Cortex of kidney (tissue), 1 donor: Measurements from ENCODE around the gene SUPT20HL2.
"Not testable (repeated sequence)": the region's sequence is repeated elsewhere in the genome, so short reads cannot be mapped to it uniquely, and the experiment has no call there.

ENCODE experiments used
- DNase-seq: peaks from one replicate; lab custom pipeline; 2025; lab: John Stamatoyannopoulos, UW

Gene SUPT20HL2

DNA sequence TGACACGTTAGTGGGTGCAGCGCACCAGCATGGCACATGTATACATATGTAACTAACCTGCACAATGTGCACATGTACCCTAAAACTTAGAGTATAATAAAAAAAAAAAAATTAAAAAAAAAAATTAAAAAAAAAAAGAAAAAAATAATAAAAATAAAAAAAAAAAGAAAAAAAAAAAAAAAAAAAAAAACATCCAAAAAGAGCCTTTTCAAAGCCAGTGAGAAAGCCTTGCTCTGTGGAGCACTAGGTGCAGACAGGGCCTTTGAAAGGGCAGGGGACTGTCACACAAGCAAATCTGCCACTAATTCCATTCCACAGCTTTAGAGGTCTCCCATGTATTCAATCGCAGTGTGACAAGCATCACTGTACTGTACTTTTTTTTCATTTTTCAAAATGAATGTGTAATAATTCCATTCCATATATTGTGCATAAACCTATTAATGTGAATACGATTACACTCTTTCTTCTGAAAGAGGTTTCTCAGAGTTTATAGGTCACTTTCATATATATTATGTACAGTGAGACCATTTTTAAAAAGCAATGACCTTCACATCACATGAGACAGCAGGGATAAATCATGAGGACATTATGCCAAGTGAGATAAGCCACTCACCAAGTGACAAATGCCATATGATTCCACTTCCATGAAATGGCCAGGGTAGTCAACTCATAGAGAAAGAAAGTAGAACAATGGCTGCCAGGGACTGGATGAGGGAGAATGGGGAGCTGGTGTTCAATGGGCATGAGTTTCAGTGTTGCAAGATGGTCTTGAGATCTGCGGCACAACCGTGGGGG is 4.1 kb downstream of the SUPT20HL2 start:
- DNase-seq = not testable (repeated sequence)

GRCh38 chrX:24308803-24309202 is 5.1 kb downstream of the SUPT20HL2 start:
- DNase-seq = not testable (repeated sequence)

DNA sequence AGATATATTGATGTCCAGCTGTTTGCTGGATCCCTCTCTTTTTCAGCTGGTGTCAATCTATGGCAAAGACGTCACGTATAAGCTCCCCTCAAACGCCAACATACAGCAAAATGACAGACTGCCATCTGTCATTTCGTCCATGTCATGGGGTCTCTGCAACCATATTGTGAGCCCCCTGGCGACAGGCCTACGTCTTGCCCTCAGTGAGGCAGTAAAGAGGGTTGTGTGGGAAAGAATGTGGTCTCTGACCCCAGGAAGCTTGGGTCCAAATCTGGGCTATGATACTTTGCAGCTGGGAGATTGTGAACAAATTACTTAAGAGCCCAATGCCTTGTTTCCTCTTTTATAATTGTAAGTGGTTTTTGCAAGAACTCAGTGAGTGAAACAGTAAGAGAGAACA is 7.4 kb downstream of the SUPT20HL2 start:
- DNase-seq = no peak

GRCh38 chrX:24305905-24306304 is 8.0 kb downstream of the SUPT20HL2 start:
- DNase-seq = no peak

DNA sequence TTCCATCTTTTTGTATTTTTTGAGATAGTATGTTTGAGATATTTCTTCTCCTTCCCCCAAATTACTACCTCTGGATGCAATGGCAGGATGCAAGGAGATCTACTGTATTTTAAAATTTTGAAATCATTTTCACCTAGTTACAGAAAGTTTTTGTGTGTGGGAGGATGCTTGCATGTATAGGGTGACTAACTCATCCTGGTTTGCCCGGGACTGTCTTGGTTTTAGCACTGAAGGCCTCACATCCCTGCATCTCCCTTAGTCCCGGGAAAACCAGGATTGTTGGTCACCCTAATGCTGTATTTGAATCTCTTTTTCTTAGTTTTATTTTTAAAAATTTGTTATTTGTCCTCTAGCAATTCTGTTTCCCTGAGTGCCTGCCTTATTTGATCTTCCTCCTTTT is 12.1 kb downstream of the SUPT20HL2 start:
- DNase-seq = no peak

GRCh38 chrX:24301060-24301459 is 12.8 kb downstream of the SUPT20HL2 start:
- DNase-seq = no peak

GRCh38 chrX:24298191-24298590 is 15.7 kb downstream of the SUPT20HL2 start:
- DNase-seq = no peak

DNA sequence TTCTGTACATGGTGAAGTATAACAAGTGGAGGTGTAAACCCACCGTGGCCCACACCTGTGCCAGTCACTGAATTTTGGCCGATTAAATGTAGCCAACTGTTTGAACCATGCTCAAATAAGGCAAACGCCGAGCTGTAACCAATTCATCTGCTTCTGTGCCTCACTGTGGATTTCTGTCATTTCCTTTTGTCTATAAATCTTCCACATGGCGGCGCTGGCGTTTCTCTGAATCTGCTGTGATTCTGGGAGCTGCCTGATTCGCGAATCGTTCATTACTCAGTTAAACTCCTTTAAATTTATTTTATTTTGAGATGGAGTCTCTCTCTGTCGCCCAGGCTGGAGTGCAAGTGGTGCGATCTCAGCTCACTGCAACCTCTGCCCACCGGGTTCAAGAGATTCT is 19.2 kb downstream of the SUPT20HL2 start:
- DNase-seq = no peak

- DNase-seq = no peak
Measured at GRCh38 chrX:24293412-24293811, 20.5 kb downstream of the SUPT20HL2 start.

GRCh38 chrX:24292353-24292752 is 21.5 kb downstream of the SUPT20HL2 start:
- no peak for DNase-seq

- no peak for DNase-seq
Measured at GRCh38 chrX:24285082-24285481, 28.8 kb downstream of the SUPT20HL2 start.

- DNase-seq = no peak
Measured at GRCh38 chrX:24283127-24283794, 30.6 kb downstream of the SUPT20HL2 start.

DNA sequence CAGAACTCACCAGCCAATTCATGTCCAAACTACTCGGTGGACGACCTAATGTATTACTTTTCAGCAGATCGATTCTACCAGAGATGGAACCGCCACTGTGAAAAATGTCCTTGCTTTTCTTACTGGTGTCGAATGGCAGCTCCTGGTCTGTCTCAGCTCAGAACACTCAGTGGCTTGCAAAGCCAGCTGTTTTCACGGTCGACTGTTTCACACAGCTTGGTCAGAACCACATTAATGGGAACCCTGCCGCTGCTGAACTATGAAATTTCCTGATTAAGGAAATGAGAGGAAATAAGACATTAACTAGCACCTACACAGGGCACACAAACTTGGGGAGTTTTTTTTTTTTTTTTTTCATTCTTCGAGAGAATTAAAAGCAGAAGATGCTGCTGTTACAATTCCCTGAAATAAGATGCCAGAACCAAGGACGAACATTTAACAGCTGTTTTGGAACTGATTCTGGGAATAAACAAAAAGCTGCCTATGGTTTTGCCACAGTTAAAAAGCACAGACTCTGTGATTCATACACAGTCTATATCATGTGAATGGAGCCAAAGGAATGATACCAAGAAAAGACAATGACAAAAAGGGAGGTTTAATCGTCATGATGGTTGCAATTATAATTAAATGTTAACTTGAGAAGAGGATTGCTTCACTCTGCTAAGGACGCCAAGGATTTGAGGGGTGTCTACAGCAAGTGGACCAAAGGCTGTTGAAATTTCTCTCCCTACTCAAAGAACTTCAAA is 31.3 kb downstream of the SUPT20HL2 start:
- no peak for DNase-seq

DNA sequence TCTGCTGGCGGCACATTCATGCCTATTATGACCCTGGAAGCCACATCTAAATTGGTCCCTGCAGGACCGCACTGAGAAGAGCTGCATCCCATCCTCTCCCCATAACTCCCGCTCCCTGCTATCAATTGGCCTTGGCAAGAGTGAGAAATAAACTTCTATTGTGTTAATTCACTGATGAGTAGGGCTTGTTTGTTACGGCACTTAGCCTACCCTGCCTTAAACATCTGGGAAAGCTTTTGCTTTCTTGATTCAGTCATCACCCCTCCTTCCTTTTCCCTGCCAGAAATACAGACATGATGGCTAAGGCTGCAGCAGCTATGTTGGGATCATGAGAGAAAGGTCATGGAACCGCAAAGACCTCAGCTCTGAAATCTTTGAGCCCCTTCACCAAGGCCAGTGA is 36.5 kb downstream of the SUPT20HL2 start:
- DNase-seq = no peak

GRCh38 chrX:24276015-24276414 is 37.9 kb downstream of the SUPT20HL2 start:
- no peak for DNase-seq

- no peak for DNase-seq
Measured at GRCh38 chrX:24271262-24271661, 42.6 kb downstream of the SUPT20HL2 start.

GRCh38 chrX:24268786-24269185 is 45.1 kb downstream of the SUPT20HL2 start:
- no peak for DNase-seq

GRCh38 chrX:24266996-24267395 is 46.9 kb downstream of the SUPT20HL2 start:
- no peak for DNase-seq

DNA sequence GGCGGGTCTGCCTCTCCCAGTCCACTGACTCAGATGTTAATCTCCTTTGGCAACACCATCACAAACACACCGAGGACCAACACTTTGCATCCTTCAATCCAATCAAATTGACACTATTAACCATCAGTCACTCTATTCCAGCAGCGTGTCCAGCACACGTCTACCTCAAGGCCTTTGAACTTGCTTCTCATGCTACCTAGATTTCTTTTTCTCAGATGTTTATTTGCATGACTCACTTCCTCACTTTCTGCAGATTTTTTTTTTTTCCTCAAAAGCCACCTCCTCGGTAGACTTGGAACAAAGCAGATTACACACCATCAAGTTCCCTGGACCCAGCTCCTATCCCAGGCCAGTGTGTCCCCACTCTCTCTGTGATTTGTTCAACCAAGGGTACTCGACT is 49.5 kb downstream of the SUPT20HL2 start:
- no peak for DNase-seq

GRCh38 chrX:24262309-24262708 is 51.6 kb downstream of the SUPT20HL2 start:
- no peak for DNase-seq
